Smooth muscle cell (in vitro differentiated cells): ENCODE results near the gene GLS2. TPM values are rescaled to one million over a fixed set of nuclear protein-coding genes. Genes with fewer than 3 reads are reported as not detected.

ENCODE experiments used
- DNase-seq: peaks from one replicate; lab custom pipeline; 2025; ENCODE audit not compliant: unreplicated experiment; lab: John Stamatoyannopoulos, UW
- H2AFZ ChIP-seq: fragments of 200-600 bp; sonication (generic); 2 replicates; pipeline ENCODE4 v1.6.0; 2016; ENCODE audit warnings: antibody characterized with exemption, low read depth, mild to moderate bottlenecking
- H3F3A ChIP-seq: fragments of 200-600 bp; sonication (generic); 2 replicates; pipeline ENCODE4 v1.6.0; 2017; ENCODE audit warnings: antibody characterized with exemption, low read depth
- H3K27ac ChIP-seq: fragments of 200-600 bp; sonication (generic); 2 replicates; pipeline ENCODE4 v1.5.1; 2016; ENCODE audit warnings: low read depth, mild to moderate bottlenecking
- H3K27me3 ChIP-seq: fragments of 200-600 bp; sonication (generic); 2 replicates; pipeline ENCODE4 v1.6.1; 2016; ENCODE audit warnings: low read depth, mild to moderate bottlenecking
- H3K36me3 ChIP-seq: fragments of 200-600 bp; sonication (generic); 2 replicates; pipeline ENCODE4 v1.5.1; 2016; ENCODE audit warnings: low read depth
- H3K4me1 ChIP-seq: fragments of 200-600 bp; sonication (generic); 2 replicates; pipeline ENCODE4 v1.5.1; 2016; ENCODE audit warnings: low read depth
- H3K4me2 ChIP-seq: fragments of 200-600 bp; sonication (generic); 2 replicates; pipeline ENCODE4 v1.6.0; 2016; ENCODE audit warnings: mild to moderate bottlenecking
- H3K4me3 ChIP-seq: fragments of 200-600 bp; sonication (generic); 2 replicates; pipeline ENCODE4 v1.5.1; 2016; ENCODE audit warnings: mild to moderate bottlenecking
- H3K79me2 ChIP-seq: fragments of 200-600 bp; sonication (generic); 2 replicates; pipeline ENCODE4 v1.6.0; 2016; ENCODE audit warnings: low read depth, mild to moderate bottlenecking
- H3K9ac ChIP-seq: fragments of 200-600 bp; sonication (generic); 2 replicates; pipeline ENCODE4 v1.6.0; 2016; ENCODE audit warnings: low read depth
- H3K9me3 ChIP-seq: fragments of 200-600 bp; sonication (generic); replicated peaks from 2 replicates; pipeline ENCODE4 v1.5.1; 2016; ENCODE audit warnings: low read depth
- H4K20me1 ChIP-seq: fragments of 200-600 bp; sonication (generic); 2 replicates; pipeline ENCODE4 v1.6.0; 2016; ENCODE audit warnings: low read depth
- WGBS: methylation state at CpG from one replicate; pipeline ENCODE4 v1.1.7; 2016; ENCODE audit warnings: low lambda C conversion rate; 5-methylcytosine and 5-hydroxymethylcytosine counted together
- polyA plus RNA-seq: library from polyadenylated mRNA; unstranded; fragments of >200 nt; fragmentation: Nextera tagmentation; extraction: Ambion mirVana; gene quantifications from 2 replicates; pipeline ENCODE4 v1.2.1, GENCODE V29; 2016
- total RNA-seq: library from RNA; depleted of rRNA; stranded (reverse); fragments of >200 nt; gene quantifications from 2 replicates; pipeline ENCODE4 v1.2.3, GENCODE V29; 2014
- TF ChIP-seq, protein P1 (sequence below): fragments of 200-600 bp; sonication (generic); IDR thresholded peaks from 2 replicates; pipeline ENCODE4 v1.5.1; 2017; ENCODE audit warnings: borderline replicate concordance, mild to moderate bottlenecking, antibody characterized with exemption; ENCODE audit not compliant: insufficient read depth, poor library complexity, severe bottlenecking

The GLS2 gene
- total and polyA plus RNA-seq, 2 experiments from 2014 or later = 0.37 to 0.76 TPM

- no peak overlapping the region for H3K4me2 ChIP-seq
- 91% methylated on average over 1 of the region's 1 CpG for WGBS
- H3K79me2 ChIP-seq = no peaks in the 10 kb centered on the region
- H3K36me3 ChIP-seq = no peaks in the 10 kb centered on the region
- H3K9ac ChIP-seq = no peak overlapping the region
- TF ChIP-seq, protein P1, sequence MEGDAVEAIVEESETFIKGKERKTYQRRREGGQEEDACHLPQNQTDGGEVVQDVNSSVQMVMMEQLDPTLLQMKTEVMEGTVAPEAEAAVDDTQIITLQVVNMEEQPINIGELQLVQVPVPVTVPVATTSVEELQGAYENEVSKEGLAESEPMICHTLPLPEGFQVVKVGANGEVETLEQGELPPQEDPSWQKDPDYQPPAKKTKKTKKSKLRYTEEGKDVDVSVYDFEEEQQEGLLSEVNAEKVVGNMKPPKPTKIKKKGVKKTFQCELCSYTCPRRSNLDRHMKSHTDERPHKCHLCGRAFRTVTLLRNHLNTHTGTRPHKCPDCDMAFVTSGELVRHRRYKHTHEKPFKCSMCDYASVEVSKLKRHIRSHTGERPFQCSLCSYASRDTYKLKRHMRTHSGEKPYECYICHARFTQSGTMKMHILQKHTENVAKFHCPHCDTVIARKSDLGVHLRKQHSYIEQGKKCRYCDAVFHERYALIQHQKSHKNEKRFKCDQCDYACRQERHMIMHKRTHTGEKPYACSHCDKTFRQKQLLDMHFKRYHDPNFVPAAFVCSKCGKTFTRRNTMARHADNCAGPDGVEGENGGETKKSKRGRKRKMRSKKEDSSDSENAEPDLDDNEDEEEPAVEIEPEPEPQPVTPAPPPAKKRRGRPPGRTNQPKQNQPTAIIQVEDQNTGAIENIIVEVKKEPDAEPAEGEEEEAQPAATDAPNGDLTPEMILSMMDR = no peak
- H3K4me1 ChIP-seq = no peaks in the 10 kb centered on the region
- no peaks in the 10 kb centered on the region for H4K20me1 ChIP-seq
- H3K9me3 ChIP-seq = no peaks in the 10 kb centered on the region
- H3K4me3 ChIP-seq = no peak overlapping the region
- H2AFZ ChIP-seq = no peak overlapping the region
- H3F3A ChIP-seq = no peaks in the 10 kb centered on the region
- no peak overlapping the region for H3K27ac ChIP-seq
- DNase-seq = no peak
- peaks cover 43% of the 10 kb centered on the region for H3K27me3 ChIP-seq
Measured at GRCh38 chr12:56484566-56484965, 3.4 kb downstream of the GLS2 start.

DNA sequence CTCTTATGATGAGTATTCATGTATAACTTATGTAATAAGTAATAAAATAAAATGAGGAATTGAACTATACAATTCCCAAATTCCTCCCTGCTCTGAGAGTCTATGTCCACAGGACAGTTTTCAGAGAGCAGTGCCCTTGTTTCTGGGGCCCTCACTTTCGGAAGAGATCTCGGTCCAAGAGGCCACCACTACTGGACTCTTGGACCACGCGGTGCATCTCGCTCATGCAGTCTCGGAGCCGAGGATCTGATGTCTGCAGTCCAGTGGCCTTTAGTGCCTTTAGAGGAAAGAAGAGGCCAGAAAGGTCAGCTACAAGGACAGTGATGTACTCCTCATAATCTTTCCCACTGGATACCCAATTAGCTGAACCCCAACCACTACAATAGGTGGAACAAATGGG lies 8.3 kb downstream of the GLS2 start:
- no peak overlapping the region for H2AFZ ChIP-seq
- no peak for DNase-seq
- H3K4me3 ChIP-seq = no peak overlapping the region
- no peaks in the 10 kb centered on the region for H4K20me1 ChIP-seq
- no peaks in the 10 kb centered on the region for H3K79me2 ChIP-seq
- WGBS = 97% methylated on average over 7 of the region's 7 CpGs
- TF ChIP-seq, protein P1 = no peak
- H3K27ac ChIP-seq = no peak overlapping the region
- H3K4me1 ChIP-seq = no peaks in the 10 kb centered on the region
- H3K36me3 ChIP-seq = no peaks in the 10 kb centered on the region
- H3K4me2 ChIP-seq = no peak overlapping the region
- H3K9ac ChIP-seq = no peak overlapping the region
- H3K9me3 ChIP-seq = no peaks in the 10 kb centered on the region
- no peaks in the 10 kb centered on the region for H3F3A ChIP-seq
- H3K27me3 ChIP-seq = no peaks in the 10 kb centered on the region

- H3K79me2 ChIP-seq = no peaks in the 10 kb centered on the region
- no peaks in the 10 kb centered on the region for H4K20me1 ChIP-seq
- no peaks in the 10 kb centered on the region for H3K27me3 ChIP-seq
- no peaks in the 10 kb centered on the region for H3K9me3 ChIP-seq
- H2AFZ ChIP-seq = no peak overlapping the region
- no peak overlapping the region for H3K4me3 ChIP-seq
- TF ChIP-seq, protein P1 = no peak
- WGBS = 97% methylated on average over 6 of the region's 6 CpGs
- H3K36me3 ChIP-seq = no peaks in the 10 kb centered on the region
- no peak overlapping the region for H3K9ac ChIP-seq
- H3K4me2 ChIP-seq = no peak overlapping the region
- no peaks in the 10 kb centered on the region for H3K4me1 ChIP-seq
- no peak overlapping the region for H3K27ac ChIP-seq
- DNase-seq = no peak
- no peaks in the 10 kb centered on the region for H3F3A ChIP-seq
Measured at GRCh38 chr12:56477521-56478225, 10.3 kb downstream of the GLS2 start.

- TF ChIP-seq, protein P1 = no peak
- H3F3A ChIP-seq = no peaks in the 10 kb centered on the region
- 94% methylated on average over 1 of the region's 1 CpG for WGBS
Measured at GRCh38 chr12:56476972-56477432, 11.0 kb downstream of the GLS2 start.

More at GRCh38 chr12:56476972-56477432, 11.0 kb downstream of the GLS2 start:
- DNase-seq = no peak
- no peak overlapping the region for H2AFZ ChIP-seq
- H3K4me2 ChIP-seq = no peak overlapping the region
- no peak overlapping the region for H3K27ac ChIP-seq
- no peaks in the 10 kb centered on the region for H3K4me1 ChIP-seq
- no peaks in the 10 kb centered on the region for H4K20me1 ChIP-seq
- H3K9ac ChIP-seq = no peak overlapping the region
- no peak overlapping the region for H3K4me3 ChIP-seq
- no peaks in the 10 kb centered on the region for H3K27me3 ChIP-seq
- no peaks in the 10 kb centered on the region for H3K36me3 ChIP-seq
- no peaks in the 10 kb centered on the region for H3K9me3 ChIP-seq
- H3K79me2 ChIP-seq = no peaks in the 10 kb centered on the region
